SU-DHL-6 (cell line): ENCODE data around the gene C5orf15.

Experiments
- H2AFZ ChIP-seq: fragments of 200-600 bp; sonication (generic); 2 replicates; pipeline ENCODE4 v1.6.1; 2014; ENCODE audit warnings: low read depth, mild to moderate bottlenecking, moderate library complexity, mixed read lengths, antibody characterized with exemption, low read length; ENCODE audit not compliant: severe bottlenecking
- H3F3A ChIP-seq: fragments of 200-600 bp; shearing (Covaris generic); 2 replicates; pipeline ENCODE4 v1.6.0; 2016; ENCODE audit warnings: antibody characterized with exemption, mild to moderate bottlenecking; ENCODE audit not compliant: insufficient read depth
- H3K27ac ChIP-seq: fragments of 200-600 bp; sonication (generic); 2 replicates; pipeline ENCODE4 v1.5.1; 2016; ENCODE audit warnings: low read depth, mild to moderate bottlenecking, low read length, moderate library complexity, mixed read lengths
- H3K27me3 ChIP-seq: fragments of 200-600 bp; sonication (generic), shearing (Covaris generic); 2 replicates; pipeline ENCODE4 v1.6.0; 2014; ENCODE audit warnings: mild to moderate bottlenecking, low read length
- H3K36me3 ChIP-seq: fragments of 200-600 bp; sonication (generic); 2 replicates; pipeline ENCODE4 v1.6.1; 2014; ENCODE audit warnings: mild to moderate bottlenecking, low read length, mixed read lengths
- H3K4me2 ChIP-seq: fragments of 300-600, 200-600 bp; shearing (Covaris generic), sonication (generic); 2 replicates; pipeline ENCODE4 v1.6.0; 2014; ENCODE audit warnings: low read length, low read depth, mild to moderate bottlenecking; ENCODE audit not compliant: poor library complexity, severe bottlenecking
- H3K4me3 ChIP-seq: fragments of 200-600 bp; sonication (generic); 2 replicates; pipeline ENCODE4 v1.5.1; 2014; ENCODE audit warnings: antibody characterized with exemption, low read length, mild to moderate bottlenecking, mixed read lengths; ENCODE audit not compliant: insufficient read depth, poor library complexity, severe bottlenecking
- H3K79me2 ChIP-seq: fragments of 200-600 bp; sonication (generic); 2 replicates; pipeline ENCODE4 v1.6.1; 2014; ENCODE audit warnings: mild to moderate bottlenecking, low read length, moderate library complexity; ENCODE audit not compliant: insufficient read depth
- H3K9ac ChIP-seq: fragments of 200-600 bp; sonication (generic); 2 replicates; pipeline ENCODE4 v1.7.0; 2014; ENCODE audit warnings: mild to moderate bottlenecking, low read length
- H3K9me2 ChIP-seq: fragments of 200-600 bp; sonication (generic); replicated peaks from 2 replicates; pipeline ENCODE4 v1.6.1; 2014; ENCODE audit warnings: low read length; ENCODE audit not compliant: insufficient read depth
- H3K9me3 ChIP-seq: fragments of 200-600 bp; sonication (generic); 2 replicates; pipeline ENCODE4 v1.6.1; 2014; ENCODE audit warnings: low read length, mixed read lengths; ENCODE audit not compliant: insufficient read depth
- H4K20me1 ChIP-seq: fragments of 200-600 bp; sonication (generic); 2 replicates; pipeline ENCODE4 v1.6.1; 2014; ENCODE audit warnings: low read depth, mild to moderate bottlenecking, antibody characterized with exemption, low read length, moderate library complexity, mixed read lengths
- EZH2phosphoT487 ChIP-seq: fragments of 200-600 bp; sonication (generic), shearing (Covaris generic); conservative IDR thresholded peaks from 2 replicates; pipeline ENCODE4 v1.6.1; 2018; ENCODE audit warnings: mild to moderate bottlenecking, antibody characterized with exemption, low read length, moderate library complexity, mixed read lengths
- TF ChIP-seq, protein P1 (sequence below): fragments of 200-600 bp; sonication (generic); IDR thresholded peaks from one replicate; pipeline ENCODE4 v1.5.1; 2017; ENCODE audit warnings: antibody characterized with exemption, mild to moderate bottlenecking, low read length, moderate library complexity; ENCODE audit not compliant: insufficient read depth, poor library complexity, severe bottlenecking

C5orf15 gene

GRCh38 chr5:133998042-133998441 is 29.6 kb upstream of the C5orf15 start:
- Histone ChIP-seq H3K9me3 (no peaks in the 10 kb centered on the region), H3K4me3 (no peak overlapping the region), H3K27me3 (no peaks in the 10 kb centered on the region), H2AFZ (no peak overlapping the region), H3K79me2 (peaks cover 100% of the 10 kb centered on the region), H3K4me2 (no peak overlapping the region), H3K27ac (no peak overlapping the region), H3F3A (no peaks in the 10 kb centered on the region), H4K20me1 (peaks cover 38% of the 10 kb centered on the region; the same call in 1 of the 2 replicates), H3K36me3 (no peaks in the 10 kb centered on the region), H3K9ac (no peak overlapping the region), H3K9me2 (no peaks in the 10 kb centered on the region)
- TF ChIP-seq, protein P1, sequence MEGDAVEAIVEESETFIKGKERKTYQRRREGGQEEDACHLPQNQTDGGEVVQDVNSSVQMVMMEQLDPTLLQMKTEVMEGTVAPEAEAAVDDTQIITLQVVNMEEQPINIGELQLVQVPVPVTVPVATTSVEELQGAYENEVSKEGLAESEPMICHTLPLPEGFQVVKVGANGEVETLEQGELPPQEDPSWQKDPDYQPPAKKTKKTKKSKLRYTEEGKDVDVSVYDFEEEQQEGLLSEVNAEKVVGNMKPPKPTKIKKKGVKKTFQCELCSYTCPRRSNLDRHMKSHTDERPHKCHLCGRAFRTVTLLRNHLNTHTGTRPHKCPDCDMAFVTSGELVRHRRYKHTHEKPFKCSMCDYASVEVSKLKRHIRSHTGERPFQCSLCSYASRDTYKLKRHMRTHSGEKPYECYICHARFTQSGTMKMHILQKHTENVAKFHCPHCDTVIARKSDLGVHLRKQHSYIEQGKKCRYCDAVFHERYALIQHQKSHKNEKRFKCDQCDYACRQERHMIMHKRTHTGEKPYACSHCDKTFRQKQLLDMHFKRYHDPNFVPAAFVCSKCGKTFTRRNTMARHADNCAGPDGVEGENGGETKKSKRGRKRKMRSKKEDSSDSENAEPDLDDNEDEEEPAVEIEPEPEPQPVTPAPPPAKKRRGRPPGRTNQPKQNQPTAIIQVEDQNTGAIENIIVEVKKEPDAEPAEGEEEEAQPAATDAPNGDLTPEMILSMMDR: no peak
- TF ChIP-seq EZH2phosphoT487: no peak

- Histone ChIP-seq H3K27ac (no peak overlapping the region), H3K4me3 (no peak overlapping the region), H3K9me3 (no peaks in the 10 kb centered on the region), H3K4me2 (no peak overlapping the region), H3K9me2 (no peaks in the 10 kb centered on the region), H3K79me2 (peaks cover 98% of the 10 kb centered on the region), H3F3A (no peaks in the 10 kb centered on the region), H3K36me3 (no peaks in the 10 kb centered on the region), H3K27me3 (no peaks in the 10 kb centered on the region), H2AFZ (no peak overlapping the region), H3K9ac (no peak overlapping the region), H4K20me1 (peaks cover 38% of the 10 kb centered on the region; the same call in 1 of the 2 replicates)
- TF ChIP-seq, protein P1: peak; percentile 57
- TF ChIP-seq EZH2phosphoT487: no peak
These were observed 28.3 kb upstream of the C5orf15 start for GRCh38 chr5:133996683-133997252.

GRCh38 chr5:133995883-133996563 is 27.6 kb upstream of the C5orf15 start:
- Histone ChIP-seq H2AFZ (no peak overlapping the region), H4K20me1 (peaks cover 37% of the 10 kb centered on the region; the same call in 1 of the 2 replicates), H3F3A (no peaks in the 10 kb centered on the region), H3K36me3 (peaks cover 7% of the 10 kb centered on the region), H3K9me3 (no peaks in the 10 kb centered on the region), H3K4me2 (no peak overlapping the region), H3K9me2 (no peaks in the 10 kb centered on the region), H3K4me3 (no peak overlapping the region), H3K79me2 (peaks cover 98% of the 10 kb centered on the region), H3K27me3 (no peaks in the 10 kb centered on the region), H3K27ac (no peak overlapping the region), H3K9ac (no peak overlapping the region)
- TF ChIP-seq, protein P1: no peak
- TF ChIP-seq EZH2phosphoT487: no peak
